B cell (primary cell): ENCODE results near the gene PRKCB.

Experiments used
- CTCF ChIP-seq: fragments of 200-600 bp; IDR thresholded peaks from one replicate; pipeline ENCODE4 v1.8.0; 2022; ENCODE audit warnings: antibody characterized with exemption, mild to moderate bottlenecking
- EZH2 ChIP-seq: IDR thresholded peaks from 2 replicates; pipeline ENCODE4 v1.6.1; 2012; ENCODE audit warnings: borderline replicate concordance, low read depth, mild to moderate bottlenecking, moderate library complexity, low read length; ENCODE audit not compliant: insufficient read depth, poor library complexity, severe bottlenecking

- no peak for TF ChIP-seq CTCF
- TF ChIP-seq EZH2: no peak
Measured at GRCh38 chr16:24180451-24180850, 344.7 kb downstream of the PRKCB start.
